Measurements from ENCODE around the gene SPDYE6. TPM values are rescaled to one million over a fixed set of nuclear protein-coding genes. Genes with fewer than 3 reads are reported as not detected.
"Not testable (repeated sequence)": the region's sequence is repeated elsewhere in the genome, so short reads cannot be mapped to it uniquely, and the experiment has no call there.

The SPDYE6 gene, protein sequence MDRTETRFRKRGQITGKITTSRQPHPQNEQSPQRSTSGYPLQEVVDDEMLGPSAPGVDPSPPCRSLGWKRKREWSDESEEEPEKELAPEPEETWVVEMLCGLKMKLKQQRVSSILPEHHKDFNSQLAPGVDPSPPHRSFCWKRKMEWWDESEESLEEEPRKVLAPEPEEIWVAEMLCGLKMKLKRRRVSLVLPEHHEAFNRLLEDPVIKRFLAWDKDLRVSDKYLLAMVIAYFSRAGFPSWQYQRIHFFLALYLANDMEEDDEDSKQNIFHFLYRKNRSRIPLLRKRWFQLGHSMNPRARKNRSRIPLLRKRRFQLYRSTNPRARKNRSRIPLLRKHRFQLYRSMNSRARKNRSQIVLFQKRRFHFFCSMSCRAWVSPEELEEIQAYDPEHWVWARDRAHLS
- not detected for total RNA-seq
- polyA plus RNA-seq (ENCODE audit: insufficient read length in 6 of 6), result 10 to 100 TPM in 1 of 6 donors, 1 to 10 TPM in 5; 2.2 to 10.0 (median 6.8) TPM
- long read RNA-seq, donor 1, result 0 reads
- long read RNA-seq, donor 2, result 0 reads
- long read RNA-seq, donor 3, result 0 reads
- long read RNA-seq, donor 4, partial matches to known transcripts, result 0 of 2 reads
- long read RNA-seq, donor 4, other reads (novel, unspliced or antisense), result 2 of 2 reads
- long read RNA-seq, donor 5, result 0 reads
- long read RNA-seq, donor 6, partial matches to known transcripts, result 21 of 29 reads
- long read RNA-seq, donor 6, other reads (novel, unspliced or antisense), result 8 of 29 reads
- long read RNA-seq, donor 7, result 0 reads
- long read RNA-seq, donor 8, partial matches to known transcripts, result 22 of 22 reads
- long read RNA-seq, donor 8, other reads (novel, unspliced or antisense), result 0 of 22 reads
- long read RNA-seq, donor 9, result 0 reads
- long read RNA-seq, donor 10, result 0 reads
- long read RNA-seq, donor 11, result 0 reads
- long read RNA-seq, donor 12, result 0 reads

DNA sequence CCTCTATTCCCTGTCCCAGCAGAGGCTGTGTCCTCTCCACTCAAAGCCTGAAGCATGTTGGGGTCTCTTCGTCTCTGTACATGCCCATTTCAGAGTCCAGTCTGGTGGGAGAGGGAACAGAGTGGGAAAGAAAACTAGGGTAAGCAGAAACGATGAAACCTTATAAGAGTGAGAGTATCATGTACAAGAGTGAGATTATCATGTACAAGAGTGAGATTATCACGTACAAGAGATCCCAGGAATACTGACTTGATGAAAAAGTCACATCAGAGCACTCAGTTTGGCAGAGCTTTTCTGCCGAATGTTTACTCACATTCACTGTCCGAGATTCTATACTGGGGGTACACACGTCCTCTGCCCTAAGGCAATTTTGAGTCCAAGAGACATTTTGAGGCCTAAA lies at the start of gene SPDYE6:
Gene SPDYE6 (minus strand): TSS at position 101 of the 400 bp plus-strand sequence. CDS start 421 bp downstream, outside the sequence.
- H3K4me3 ChIP-seq; H3K36me3 ChIP-seq; intact Hi-C loops (cut with DNase I); H3K4me1 ChIP-seq; H3K9me3 ChIP-seq; H3K27ac ChIP-seq; ATAC-seq; H3K27me3 ChIP-seq; DNase-seq: not testable (repeated sequence)

DNA sequence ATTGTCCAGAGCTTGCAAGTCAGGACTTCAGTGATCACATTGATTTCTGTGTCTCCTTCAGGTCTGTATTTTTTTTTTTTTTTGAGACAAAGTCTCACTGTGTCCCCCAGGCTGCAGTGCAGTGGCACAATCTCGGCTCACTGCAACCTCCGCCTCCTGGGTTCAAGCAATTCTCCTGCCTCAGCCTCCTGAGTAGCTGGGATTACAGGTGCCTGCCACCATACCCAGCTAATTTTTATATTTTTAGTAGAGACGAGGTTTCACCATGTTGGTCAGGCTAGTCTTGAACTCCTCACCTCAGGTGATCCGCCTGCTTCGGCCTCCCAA lies 48.6 kb upstream of the SPDYE6 start:
- H3K27ac ChIP-seq; DNase-seq; H3K27me3 ChIP-seq; H3K9me3 ChIP-seq; H3K4me3 ChIP-seq; ATAC-seq; intact Hi-C loops (cut with DNase I); H3K4me1 ChIP-seq: not testable (repeated sequence)
- H3K36me3 ChIP-seq, result peaks cover 0 to 95% of the 10 kb centered on the region in 2 donors

DNA sequence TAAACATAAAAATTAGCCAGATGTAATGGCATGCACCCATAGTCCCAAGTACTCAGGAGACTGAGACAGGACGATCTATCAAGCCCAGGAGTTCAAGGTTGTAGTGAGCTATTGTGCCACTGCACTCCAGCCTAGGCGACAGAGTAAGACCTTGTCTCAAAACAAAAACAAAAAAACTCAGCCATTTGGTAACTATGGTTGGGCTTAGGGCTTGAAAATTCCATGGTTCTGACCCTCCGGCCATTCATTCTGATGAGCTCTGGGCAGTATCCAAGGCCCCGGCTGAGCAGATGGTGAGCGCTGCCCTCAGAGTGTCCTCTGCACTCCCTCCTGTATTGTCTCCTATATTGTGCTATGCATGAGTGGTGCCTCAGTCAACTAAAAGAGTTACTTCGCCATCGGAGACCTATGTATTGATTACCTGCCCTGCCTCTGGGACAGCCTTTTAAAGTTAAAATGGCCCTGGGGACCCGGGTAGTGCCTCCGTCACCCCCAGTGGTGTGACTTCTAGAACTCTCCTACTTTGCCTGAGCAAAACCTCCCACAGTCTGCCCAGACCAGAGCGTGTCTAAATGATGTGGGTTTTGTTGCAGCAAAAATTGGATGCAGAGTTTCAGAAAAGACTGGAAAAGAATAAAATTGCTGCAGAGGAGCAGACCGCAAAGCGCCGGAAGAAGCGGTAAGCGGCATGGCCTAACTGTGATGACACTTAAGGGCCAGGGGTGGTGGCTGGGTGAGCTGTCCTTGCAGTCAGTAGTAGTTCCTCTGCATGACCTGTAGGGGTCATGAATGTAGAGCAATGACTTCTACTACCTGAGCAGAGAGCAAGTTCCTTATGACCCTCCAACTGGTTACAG lies 48.0 kb upstream of the SPDYE6 start:
- DNase-seq (peak in 1 of 4 donors; percentile 18), ATAC-seq (peak; percentile 97)
- H3K27ac ChIP-seq, result peak overlapping the region in 1 of 2 donors; percentile 24
- H3K27me3 ChIP-seq, result no peaks in the 10 kb centered on the region
- H3K4me3 ChIP-seq, result no peak overlapping the region
- H3K36me3 ChIP-seq, result peaks cover 0 to 95% of the 10 kb centered on the region in 2 donors
- no peaks in the 10 kb centered on the region for H3K4me1 ChIP-seq
- intact Hi-C loops (cut with DNase I), result no loop called here
- H3K9me3 ChIP-seq, result no peaks in the 10 kb centered on the region
- TF ChIP-seq, protein P1, sequence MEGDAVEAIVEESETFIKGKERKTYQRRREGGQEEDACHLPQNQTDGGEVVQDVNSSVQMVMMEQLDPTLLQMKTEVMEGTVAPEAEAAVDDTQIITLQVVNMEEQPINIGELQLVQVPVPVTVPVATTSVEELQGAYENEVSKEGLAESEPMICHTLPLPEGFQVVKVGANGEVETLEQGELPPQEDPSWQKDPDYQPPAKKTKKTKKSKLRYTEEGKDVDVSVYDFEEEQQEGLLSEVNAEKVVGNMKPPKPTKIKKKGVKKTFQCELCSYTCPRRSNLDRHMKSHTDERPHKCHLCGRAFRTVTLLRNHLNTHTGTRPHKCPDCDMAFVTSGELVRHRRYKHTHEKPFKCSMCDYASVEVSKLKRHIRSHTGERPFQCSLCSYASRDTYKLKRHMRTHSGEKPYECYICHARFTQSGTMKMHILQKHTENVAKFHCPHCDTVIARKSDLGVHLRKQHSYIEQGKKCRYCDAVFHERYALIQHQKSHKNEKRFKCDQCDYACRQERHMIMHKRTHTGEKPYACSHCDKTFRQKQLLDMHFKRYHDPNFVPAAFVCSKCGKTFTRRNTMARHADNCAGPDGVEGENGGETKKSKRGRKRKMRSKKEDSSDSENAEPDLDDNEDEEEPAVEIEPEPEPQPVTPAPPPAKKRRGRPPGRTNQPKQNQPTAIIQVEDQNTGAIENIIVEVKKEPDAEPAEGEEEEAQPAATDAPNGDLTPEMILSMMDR (IDR thresholded peaks at IDR 0.05), result peak; percentile 39 to 93

DNA sequence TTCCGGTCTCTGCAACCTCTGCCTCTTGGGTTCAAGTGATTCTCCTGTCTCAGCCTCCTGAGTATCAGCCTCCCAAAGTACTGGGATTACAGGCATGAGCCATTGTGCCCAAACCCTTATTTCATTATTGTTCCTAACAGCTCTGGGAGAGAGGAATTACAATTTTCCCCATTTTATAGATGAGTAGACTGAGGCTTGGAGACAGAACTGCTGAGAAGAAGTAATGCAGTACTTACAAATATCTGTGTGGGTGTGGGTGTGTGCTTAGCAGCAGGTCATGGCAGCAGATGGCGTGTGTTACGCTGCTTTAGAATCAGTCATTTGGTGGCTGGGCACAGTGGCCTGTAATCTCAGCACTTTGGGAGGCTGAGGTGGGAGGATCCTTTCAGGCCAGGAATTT lies 47.3 kb upstream of the SPDYE6 start:
- H3K4me1 ChIP-seq, result no peaks in the 10 kb centered on the region
- intact Hi-C loops (cut with DNase I), result no loop called here
- no peak for ATAC-seq
- H3K27ac ChIP-seq, result no peak overlapping the region
- no peaks in the 10 kb centered on the region for H3K9me3 ChIP-seq
- no peaks in the 10 kb centered on the region for H3K27me3 ChIP-seq
- no peak overlapping the region for H3K4me3 ChIP-seq
- H3K36me3 ChIP-seq, result peaks cover 0 to 95% of the 10 kb centered on the region in 2 donors
- TF ChIP-seq, protein P1 (IDR thresholded peaks at IDR 0.05), result no peak
- no peak for DNase-seq

DNA sequence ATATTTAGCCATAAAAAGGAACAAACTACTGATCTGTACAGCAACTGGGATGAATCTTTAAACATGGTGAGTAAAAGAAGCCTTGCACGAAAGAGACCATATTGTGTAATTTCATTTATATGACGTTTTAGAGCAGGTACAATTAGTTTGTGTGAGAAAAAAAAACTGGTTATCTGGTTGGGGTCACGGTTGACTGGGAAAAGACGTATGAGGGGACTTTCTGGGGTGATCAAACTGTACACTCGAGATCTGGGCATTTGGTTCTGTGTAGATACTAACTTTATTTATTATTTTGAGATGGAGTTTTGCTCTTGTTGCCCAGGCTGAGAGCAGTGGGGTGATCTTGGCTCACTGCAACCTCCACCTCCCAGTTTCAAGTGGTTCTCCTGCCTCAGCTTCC lies 44.1 kb upstream of the SPDYE6 start:
- H3K36me3 ChIP-seq, result peaks cover 0 to 63% of the 10 kb centered on the region in 2 donors
- H3K9me3 ChIP-seq, result no peaks in the 10 kb centered on the region
- no peak for ATAC-seq
- intact Hi-C loops (cut with DNase I), result no loop called here
- no peak overlapping the region for H3K27ac ChIP-seq
- peaks cover 6 to 15% of the 10 kb centered on the region in 2 donors for H3K4me1 ChIP-seq
- H3K4me3 ChIP-seq, result no peak overlapping the region
- no peaks in the 10 kb centered on the region for H3K27me3 ChIP-seq
- no peak for DNase-seq
- TF ChIP-seq, protein P1 (IDR thresholded peaks at IDR 0.05), result no peak
